Neural cell (in vitro differentiated cells): ENCODE results near the gene LIPC. TPM values are rescaled to one million over a fixed set of nuclear protein-coding genes. Genes with fewer than 3 reads are reported as not detected.

Source experiments
- H2AFZ ChIP-seq: fragments of 200-600, 300-800 bp; sonication (generic), shearing (Covaris generic); 2 replicates; pipeline ENCODE4 v1.6.0; 2014; ENCODE audit warnings: low read depth, mild to moderate bottlenecking, antibody characterized with exemption, low read length, moderate library complexity
- H3F3A ChIP-seq: fragments of 200-600 bp; shearing (Covaris generic); 2 replicates; pipeline ENCODE4 v1.6.1; 2016; ENCODE audit warnings: mild to moderate bottlenecking, moderate library complexity, mixed read lengths, antibody characterized with exemption, low read length; ENCODE audit not compliant: insufficient read depth, poor library complexity, severe bottlenecking
- H3K27ac ChIP-seq: fragments of 200-600, 300-800 bp; sonication (generic), shearing (Covaris generic); 2 replicates; pipeline ENCODE4 v1.5.1; 2014; ENCODE audit warnings: mild to moderate bottlenecking, low read length, moderate library complexity
- H3K27me3 ChIP-seq: fragments of 300-800, 200-600 bp; sonication (generic), shearing (Covaris generic); 2 replicates; pipeline ENCODE4 v1.6.0; 2014; ENCODE audit warnings: mild to moderate bottlenecking, low read depth, low read length, moderate library complexity; ENCODE audit not compliant: insufficient read depth
- H3K36me3 ChIP-seq: fragments of 300-800, 200-600 bp; sonication (generic), shearing (Covaris generic); 2 replicates; pipeline ENCODE4 v1.5.1; 2014; ENCODE audit warnings: mild to moderate bottlenecking, antibody characterized with exemption, low read length, moderate library complexity; ENCODE audit not compliant: insufficient read depth
- H3K4me2 ChIP-seq: fragments of 300-800, 200-600 bp; sonication (generic), shearing (Covaris generic); 2 replicates; pipeline ENCODE4 v1.6.0; 2014; ENCODE audit warnings: mild to moderate bottlenecking, low read length
- H3K4me3 ChIP-seq: fragments of 300-800, 200-600 bp; sonication (generic), shearing (Covaris generic); 2 replicates; pipeline ENCODE4 v1.5.1; 2014; ENCODE audit warnings: mild to moderate bottlenecking, low read length, moderate library complexity
- H3K79me2 ChIP-seq: fragments of 200-600 bp; shearing (Covaris generic); replicated peaks from 2 replicates; pipeline ENCODE4 v1.6.0; 2014; ENCODE audit warnings: mild to moderate bottlenecking, low read length, moderate library complexity; ENCODE audit not compliant: insufficient read depth
- H3K9ac ChIP-seq: fragments of 300-800, 200-600 bp; sonication (generic), shearing (Covaris generic); 2 replicates; pipeline ENCODE4 v1.6.1; 2016; ENCODE audit warnings: mild to moderate bottlenecking, low read length, mixed read lengths
- H3K9me2 ChIP-seq: fragments of 200-600 bp; shearing (Covaris generic); 2 replicates; pipeline ENCODE4 v1.6.1; 2016; ENCODE audit warnings: mild to moderate bottlenecking, low read length, mixed read lengths; ENCODE audit not compliant: insufficient read depth
- H3K9me3 ChIP-seq: fragments of 200-600, 300-800 bp; sonication (generic), shearing (Covaris generic); 2 replicates; pipeline ENCODE4 v1.6.1; 2016; ENCODE audit warnings: mild to moderate bottlenecking, mixed run types, low read length, moderate library complexity, mixed read lengths
- H4K20me1 ChIP-seq: fragments of 200-600 bp; shearing (Covaris generic); 2 replicates; pipeline ENCODE4 v1.6.1; 2016; ENCODE audit warnings: mild to moderate bottlenecking, mixed run types; ENCODE audit not compliant: insufficient read depth
- EP300 ChIP-seq: fragments of 450-650 bp; conservative IDR thresholded peaks from 2 replicates; pipeline ENCODE4 v1.6.1; 2014; ENCODE audit warnings: antibody characterized with exemption, mild to moderate bottlenecking, moderate library complexity; ENCODE audit not compliant: poor library complexity, severe bottlenecking
- EZH2 ChIP-seq: fragments of 200-600, 300-800 bp; shearing (Covaris generic), sonication (generic); IDR thresholded peaks from 2 replicates; pipeline ENCODE4 v1.6.1; 2014; ENCODE audit warnings: antibody characterized with exemption, low read length, borderline replicate concordance, mild to moderate bottlenecking; ENCODE audit not compliant: insufficient read depth, poor library complexity, severe bottlenecking
- MXI1 ChIP-seq: fragments of 450-650 bp; conservative IDR thresholded peaks from 2 replicates; pipeline ENCODE4 v1.6.1; 2014; ENCODE audit warnings: antibody characterized with exemption, mild to moderate bottlenecking; ENCODE audit not compliant: poor library complexity, severe bottlenecking
- POLR2AphosphoS5 ChIP-seq: IDR thresholded peaks from 2 replicates; pipeline ENCODE4 v1.6.1; 2012
- RAD21 ChIP-seq: fragments of 450-650 bp; conservative IDR thresholded peaks from 2 replicates; pipeline ENCODE4 v1.6.1; 2014; ENCODE audit warnings: antibody characterized with exemption, mild to moderate bottlenecking, moderate library complexity
- REST ChIP-seq: IDR thresholded peaks from 2 replicates; pipeline ENCODE4 v1.6.1; 2012; ENCODE audit warnings: borderline replicate concordance
- SMC3 ChIP-seq: fragments of 450-650 bp; conservative IDR thresholded peaks from 2 replicates; pipeline ENCODE4 v1.6.1; 2014; ENCODE audit warnings: antibody characterized with exemption, mild to moderate bottlenecking, moderate library complexity; ENCODE audit not compliant: poor library complexity
- TAF1 ChIP-seq: IDR thresholded peaks from 2 replicates; pipeline ENCODE4 v1.6.1; 2012; ENCODE audit warnings: low read depth
- polyA plus RNA-seq: library from polyadenylated mRNA; depleted of rRNA; stranded (reverse); fragments of >200 nt; gene quantifications from 2 replicates; pipeline ENCODE4 v1.2.3, GENCODE V29; 2014
- TF ChIP-seq, protein P1 (sequence below): fragments of 450-650 bp; IDR thresholded peaks from 2 replicates; pipeline ENCODE4 v1.5.1; 2014; ENCODE audit warnings: antibody characterized with exemption, mild to moderate bottlenecking, moderate library complexity; ENCODE audit not compliant: poor library complexity, severe bottlenecking

LIPC gene
- polyA plus RNA-seq, 1 donor from 2014 or later, result not detected

- no peaks in the 10 kb centered on the region for H4K20me1 ChIP-seq
- no peaks in the 10 kb centered on the region for H3K36me3 ChIP-seq
- H3F3A ChIP-seq, result no peaks in the 10 kb centered on the region
- H3K4me2 ChIP-seq, result no peak overlapping the region
- no peak overlapping the region for H3K27ac ChIP-seq
- no peak overlapping the region for H3K4me3 ChIP-seq
- H3K27me3 ChIP-seq, result no peaks in the 10 kb centered on the region
- no peak overlapping the region for H2AFZ ChIP-seq
- no peaks in the 10 kb centered on the region for H3K9me3 ChIP-seq
- H3K9ac ChIP-seq, result no peak overlapping the region
- H3K9me2 ChIP-seq, result no peaks in the 10 kb centered on the region
- no peak for TF ChIP-seq RAD21
- no peak for TF ChIP-seq SMC3
- no peak for TF ChIP-seq EZH2
- TF ChIP-seq TAF1, result no peak
- no peak for TF ChIP-seq MXI1
- TF ChIP-seq REST, result no peak
- no peak for TF ChIP-seq POLR2AphosphoS5
- TF ChIP-seq, protein P1, sequence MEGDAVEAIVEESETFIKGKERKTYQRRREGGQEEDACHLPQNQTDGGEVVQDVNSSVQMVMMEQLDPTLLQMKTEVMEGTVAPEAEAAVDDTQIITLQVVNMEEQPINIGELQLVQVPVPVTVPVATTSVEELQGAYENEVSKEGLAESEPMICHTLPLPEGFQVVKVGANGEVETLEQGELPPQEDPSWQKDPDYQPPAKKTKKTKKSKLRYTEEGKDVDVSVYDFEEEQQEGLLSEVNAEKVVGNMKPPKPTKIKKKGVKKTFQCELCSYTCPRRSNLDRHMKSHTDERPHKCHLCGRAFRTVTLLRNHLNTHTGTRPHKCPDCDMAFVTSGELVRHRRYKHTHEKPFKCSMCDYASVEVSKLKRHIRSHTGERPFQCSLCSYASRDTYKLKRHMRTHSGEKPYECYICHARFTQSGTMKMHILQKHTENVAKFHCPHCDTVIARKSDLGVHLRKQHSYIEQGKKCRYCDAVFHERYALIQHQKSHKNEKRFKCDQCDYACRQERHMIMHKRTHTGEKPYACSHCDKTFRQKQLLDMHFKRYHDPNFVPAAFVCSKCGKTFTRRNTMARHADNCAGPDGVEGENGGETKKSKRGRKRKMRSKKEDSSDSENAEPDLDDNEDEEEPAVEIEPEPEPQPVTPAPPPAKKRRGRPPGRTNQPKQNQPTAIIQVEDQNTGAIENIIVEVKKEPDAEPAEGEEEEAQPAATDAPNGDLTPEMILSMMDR, result no peak
- no peak for TF ChIP-seq EP300
- H3K79me2 ChIP-seq, result no peaks in the 10 kb centered on the region
Measured at GRCh38 chr15:58454950-58455401, 23.2 kb downstream of the LIPC start.

GRCh38 chr15:58457466-58457965 lies 25.7 kb downstream of the LIPC start:
- Histone ChIP-seq H3K4me3 (no peak overlapping the region), H3K4me2 (no peak overlapping the region)

DNA sequence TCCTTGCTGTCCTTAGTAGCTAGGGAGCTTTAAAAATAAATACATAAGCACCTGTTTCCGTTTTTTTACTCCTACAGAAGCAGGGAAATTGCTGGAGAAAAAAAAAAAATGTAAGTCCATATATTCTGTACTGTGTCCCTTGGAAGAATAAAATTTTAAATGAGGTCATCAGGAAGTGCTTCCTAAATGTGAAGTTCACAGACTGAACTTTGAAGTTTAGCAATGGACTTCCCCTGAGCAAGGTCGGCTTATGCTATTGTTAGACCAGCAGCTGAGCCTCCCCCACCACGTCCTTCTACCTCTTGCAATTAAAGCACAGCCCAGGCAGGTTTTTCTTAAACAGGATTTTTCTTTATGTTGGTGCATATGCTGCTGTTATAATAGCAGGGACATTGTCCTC lies 26.3 kb downstream of the LIPC start:
- Histone ChIP-seq H2AFZ (no peak overlapping the region), H3K9me3 (no peaks in the 10 kb centered on the region), H4K20me1 (no peaks in the 10 kb centered on the region), H3K4me2 (no peak overlapping the region), H3K27ac (no peak overlapping the region), H3K27me3 (no peaks in the 10 kb centered on the region), H3K9me2 (no peaks in the 10 kb centered on the region), H3K4me3 (no peak overlapping the region), H3K36me3 (no peaks in the 10 kb centered on the region), H3K9ac (no peak overlapping the region), H3K79me2 (no peaks in the 10 kb centered on the region), H3F3A (no peaks in the 10 kb centered on the region)
- TF ChIP-seq TAF1 (no peak), SMC3 (no peak), MXI1 (no peak), EP300 (no peak), EZH2 (no peak), REST (no peak)
- TF ChIP-seq, protein P1, result no peak

More at GRCh38 chr15:58457466-58457965, 25.7 kb downstream of the LIPC start:
- Histone ChIP-seq H3F3A (no peaks in the 10 kb centered on the region), H3K79me2 (no peaks in the 10 kb centered on the region), H3K27me3 (no peaks in the 10 kb centered on the region), H3K9me3 (no peaks in the 10 kb centered on the region), H3K9me2 (no peaks in the 10 kb centered on the region), H3K27ac (no peak overlapping the region), H2AFZ (no peak overlapping the region), H3K9ac (no peak overlapping the region), H4K20me1 (no peaks in the 10 kb centered on the region), H3K36me3 (no peaks in the 10 kb centered on the region)
- TF ChIP-seq POLR2AphosphoS5, result no peak
